ENCODE data around the gene MAP3K10. TPM values are rescaled to one million over a fixed set of nuclear protein-coding genes. Genes with fewer than 3 reads are reported as not detected.

MAP3K10 gene
- polyA plus RNA-seq, 4 donors: 12.7 to 17.8 (median 13.7) TPM

Other genes with a start within 250 kb of the MAP3K10 start
- gene PSMC4, start 220.3 kb upstream of the MAP3K10 start, polyA plus RNA-seq (ENCODE audit: insufficient read length in 4 of 4): 100 to 1,000 TPM in 1 of 4 donors, 10 to 100 TPM in 3; 86.6 to 105 (median 92.7) TPM
- gene ZNF546, start 194.4 kb upstream of the MAP3K10 start, polyA plus RNA-seq (ENCODE audit: insufficient read length in 4 of 4): 1 to 10 TPM; 4.4 to 6.4 (median 5.6) TPM
- gene ZNF780B, start 135.2 kb upstream of the MAP3K10 start, polyA plus RNA-seq (ENCODE audit: insufficient read length in 4 of 4): 10 to 100 TPM; 18.8 to 29.1 (median 21.1) TPM
- gene ZNF780A, start 100.5 kb upstream of the MAP3K10 start, polyA plus RNA-seq (ENCODE audit: insufficient read length in 4 of 4): 10 to 100 TPM; 16.9 to 22.8 (median 19.8) TPM
- under 1 TPM in 3 of 4 donors, not detected in 1; 0.10 to 0.19 (median 0.17) TPM for gene TTC9B, start 27.0 kb downstream of the MAP3K10 start, polyA plus RNA-seq (ENCODE audit: insufficient read length in 4 of 4)
- 1 to 10 TPM in 3 of 4 donors, under 1 TPM in 1; 0.55 to 1.8 (median 1.3) TPM for gene CCNP, start 35.3 kb downstream of the MAP3K10 start, polyA plus RNA-seq (ENCODE audit: insufficient read length in 4 of 4)
- 100 to 1,000 TPM; 148 to 179 (median 157) TPM for gene AKT2, start 93.9 kb downstream of the MAP3K10 start, polyA plus RNA-seq (ENCODE audit: insufficient read length in 4 of 4)
- 10 to 100 TPM; 10.2 to 14.0 (median 12.3) TPM for gene C19orf47, start 157.0 kb downstream of the MAP3K10 start, polyA plus RNA-seq (ENCODE audit: insufficient read length in 4 of 4)
- 100 to 1,000 TPM; 229 to 330 (median 257) TPM for gene PLD3, start 157.3 kb downstream of the MAP3K10 start, polyA plus RNA-seq (ENCODE audit: insufficient read length in 4 of 4)
- under 1 TPM; 0.10 to 0.19 (median 0.15) TPM for gene HIPK4, start 198.8 kb downstream of the MAP3K10 start, polyA plus RNA-seq (ENCODE audit: insufficient read length in 4 of 4)
- gene PRX, start 222.0 kb downstream of the MAP3K10 start, polyA plus RNA-seq (ENCODE audit: insufficient read length in 4 of 4): 10 to 100 TPM; 10.3 to 16.6 (median 11.7) TPM
- 10 to 100 TPM in 1 of 4 donors, 1 to 10 TPM in 3; 7.8 to 10.3 (median 8.4) TPM for gene SERTAD1, start 234.6 kb downstream of the MAP3K10 start, polyA plus RNA-seq (ENCODE audit: insufficient read length in 4 of 4)